ENCODE results near the gene GTPBP3.
"Not testable (repeated sequence)": the region's sequence is repeated elsewhere in the genome, so short reads cannot be mapped to it uniquely, and the experiment has no call there.

The GTPBP3 gene

GRCh38 chr19:17336872-17337674 is at the start of gene GTPBP3:
TSS of gene GTPBP3 (plus strand) at chr19:17337553. CDS start at chr19:17337612, 59 bp downstream.
- Histone ChIP-seq H3K27me3 (ENCODE audit: control insufficient read depth, insufficient read depth, low read length) (no peaks in the 10 kb centered on the region), H3K4me3 (ENCODE audit: low read depth, low read length) (peak within 1 kb of the TSS; percentile 93), H3K4me1 (ENCODE audit: control insufficient read depth, insufficient read depth, low read length) (peaks cover 9% of the 10 kb centered on the region; the same call in 1 of the 2 replicates)

GRCh38 chr19:17289489-17289888 is 47.9 kb upstream of the GTPBP3 start:
- H3K27ac ChIP-seq (ENCODE audit: low read depth, low read length): no peak overlapping the region
- H3K36me3 ChIP-seq (ENCODE audit: control insufficient read depth, insufficient read depth, low read length): peaks cover 15% of the 10 kb centered on the region
- peak overlapping the region; percentile 19; the same call in 1 of the 2 replicates for H3K4me3 ChIP-seq (ENCODE audit: low read depth, low read length)
- no peaks in the 10 kb centered on the region for H3K27me3 ChIP-seq (ENCODE audit: control insufficient read depth, insufficient read depth, low read length)
- no peaks in the 10 kb centered on the region for H3K9me3 ChIP-seq (ENCODE audit: control insufficient read depth, insufficient read depth, low read length)
- H3K4me1 ChIP-seq (ENCODE audit: control insufficient read depth, insufficient read depth, low read length): peaks cover 3% of the 10 kb centered on the region; the same call in 1 of the 2 replicates
- no peak overlapping the region for H3K9ac ChIP-seq (ENCODE audit: low read depth, low read length)

More at GRCh38 chr19:17336872-17337674, at the start of gene GTPBP3:
- Histone ChIP-seq H3K9me3 (ENCODE audit: control insufficient read depth, insufficient read depth, low read length) (no peaks in the 10 kb centered on the region), H3K36me3 (ENCODE audit: control insufficient read depth, insufficient read depth, low read length) (peaks cover 11% of the 10 kb centered on the region), H3K27ac (ENCODE audit: low read depth, low read length) (peak within 1 kb of the TSS; percentile 90), H3K9ac (ENCODE audit: low read depth, low read length) (peak within 1 kb of the TSS; percentile 81)

DNA sequence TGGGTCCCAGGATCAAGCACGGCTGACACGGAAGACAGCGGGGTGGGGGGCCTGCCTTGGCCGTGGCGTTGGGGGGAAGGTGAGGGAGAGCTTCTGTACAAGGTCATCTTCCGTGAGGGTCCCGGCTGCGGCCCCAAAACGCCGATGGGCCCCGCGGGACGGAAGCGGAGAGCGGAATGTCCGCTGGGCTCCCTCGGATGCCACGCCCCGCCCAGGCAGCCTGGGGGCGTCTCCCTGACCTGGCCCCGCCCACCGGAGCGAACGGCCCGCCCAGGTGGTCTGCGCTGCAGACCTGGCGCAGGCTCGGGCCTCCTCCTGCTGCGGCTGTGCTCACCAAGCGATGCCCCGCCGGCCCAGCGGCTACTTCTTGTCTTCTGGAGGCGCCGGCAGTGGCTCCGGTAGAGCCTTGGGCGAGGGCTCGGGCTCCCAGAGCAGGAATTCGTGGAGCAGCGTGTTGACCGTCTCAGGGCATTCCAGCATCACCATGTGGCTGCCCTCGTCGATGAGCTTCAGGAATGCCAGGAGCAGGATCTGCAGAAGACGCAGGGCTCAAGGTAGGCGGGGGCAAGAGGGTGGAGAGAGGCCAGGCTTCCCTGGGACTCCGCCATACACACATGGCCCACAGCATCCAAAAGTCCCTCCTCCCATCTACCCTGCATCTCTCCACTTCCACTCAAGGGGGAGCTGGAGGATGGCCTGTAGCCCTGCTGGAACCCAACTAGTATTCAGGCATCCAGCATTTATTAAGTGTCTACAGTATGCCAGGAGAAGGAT is 44.9 kb upstream of the GTPBP3 start:
- Histone ChIP-seq H3K9ac (ENCODE audit: low read depth, low read length) (peak overlapping the region; percentile 73), H3K9me3 (ENCODE audit: control insufficient read depth, insufficient read depth, low read length) (no peaks in the 10 kb centered on the region), H3K27me3 (ENCODE audit: control insufficient read depth, insufficient read depth, low read length) (no peaks in the 10 kb centered on the region), H3K27ac (ENCODE audit: low read depth, low read length) (peak overlapping the region; percentile 94), H3K4me3 (ENCODE audit: low read depth, low read length) (peak overlapping the region; percentile 66), H3K4me1 (ENCODE audit: control insufficient read depth, insufficient read depth, low read length) (peaks cover 3% of the 10 kb centered on the region; the same call in 1 of the 2 replicates), H3K36me3 (ENCODE audit: control insufficient read depth, insufficient read depth, low read length) (peaks cover 12% of the 10 kb centered on the region; the same call in 1 of the 2 replicates)

DNA sequence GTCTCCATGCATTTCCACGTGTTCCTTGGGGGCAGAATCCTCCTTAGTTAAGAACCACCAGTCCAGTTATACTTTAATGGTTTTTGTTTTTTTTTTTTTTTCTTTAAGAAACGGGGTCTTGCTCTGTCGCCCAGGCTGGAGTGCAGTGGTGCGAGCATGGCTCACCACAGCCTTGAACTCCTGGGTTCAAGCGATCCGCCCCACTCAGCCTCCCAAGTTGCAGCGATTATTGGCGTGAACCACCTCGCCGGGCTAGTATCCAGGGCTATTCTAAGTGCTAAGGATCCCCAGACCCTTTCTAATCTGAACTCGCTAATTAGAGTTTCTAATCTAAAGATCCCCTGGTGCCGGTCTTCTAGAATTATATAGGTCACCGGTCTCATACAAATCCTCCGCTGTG is 43.7 kb upstream of the GTPBP3 start:
- H3K4me3 ChIP-seq (ENCODE audit: low read depth, low read length): no peak overlapping the region
- no peak overlapping the region for H3K27ac ChIP-seq (ENCODE audit: low read depth, low read length)
- H3K9me3 ChIP-seq (ENCODE audit: control insufficient read depth, insufficient read depth, low read length): peaks cover 5% of the 10 kb centered on the region; the same call in 1 of the 2 replicates
- peaks cover 19% of the 10 kb centered on the region for H3K36me3 ChIP-seq (ENCODE audit: control insufficient read depth, insufficient read depth, low read length)
- no peak overlapping the region for H3K9ac ChIP-seq (ENCODE audit: low read depth, low read length)
- peaks cover 3% of the 10 kb centered on the region; the same call in 1 of the 2 replicates for H3K4me1 ChIP-seq (ENCODE audit: control insufficient read depth, insufficient read depth, low read length)
- H3K27me3 ChIP-seq (ENCODE audit: control insufficient read depth, insufficient read depth, low read length): no peaks in the 10 kb centered on the region

DNA sequence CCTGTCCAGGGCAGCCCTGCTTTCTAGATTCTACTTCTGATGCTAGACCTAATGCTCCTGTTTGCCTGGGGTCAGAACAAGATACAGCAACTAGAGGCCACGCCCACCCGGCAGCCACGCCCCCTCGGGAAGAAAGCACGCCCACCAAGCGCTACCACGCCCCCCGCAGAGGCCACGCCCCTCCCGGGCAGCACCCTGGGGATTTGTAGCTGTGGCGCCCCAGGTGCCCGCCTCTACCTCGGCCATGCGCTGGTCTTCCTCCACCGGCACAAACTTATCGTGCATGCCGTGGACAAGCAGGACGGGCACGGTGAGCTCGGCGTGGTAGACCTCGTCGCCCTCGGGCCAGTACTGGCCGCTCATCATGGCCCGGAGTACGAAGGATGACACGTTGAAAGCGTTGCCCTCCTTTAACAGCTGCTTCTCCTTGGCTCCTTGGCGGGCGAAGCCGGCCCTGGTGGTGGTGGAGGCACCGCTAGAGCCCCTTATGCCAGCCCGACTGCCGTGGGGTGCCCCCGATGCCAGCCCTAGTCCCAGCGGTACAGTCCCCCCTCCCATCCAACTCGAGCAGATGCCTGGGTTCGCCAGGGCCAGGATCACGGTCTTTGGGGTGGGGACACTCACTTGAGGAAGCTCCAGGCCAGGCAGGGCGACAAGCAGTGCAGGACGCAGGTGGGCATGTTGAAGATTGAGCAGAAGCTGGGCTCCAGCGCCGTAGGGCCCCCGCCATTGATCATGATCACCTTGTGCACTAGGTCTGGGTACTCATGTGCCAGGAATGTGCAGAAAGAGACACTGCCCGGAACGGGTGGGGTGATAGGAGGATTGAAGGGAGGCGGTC is 43.1 kb upstream of the GTPBP3 start:
- no peak overlapping the region for H3K9ac ChIP-seq (ENCODE audit: low read depth, low read length)
- peaks cover 5% of the 10 kb centered on the region; the same call in 1 of the 2 replicates for H3K9me3 ChIP-seq (ENCODE audit: control insufficient read depth, insufficient read depth, low read length)
- peaks cover 23% of the 10 kb centered on the region for H3K36me3 ChIP-seq (ENCODE audit: control insufficient read depth, insufficient read depth, low read length)
- no peaks in the 10 kb centered on the region for H3K27me3 ChIP-seq (ENCODE audit: control insufficient read depth, insufficient read depth, low read length)
- H3K4me1 ChIP-seq (ENCODE audit: control insufficient read depth, insufficient read depth, low read length): peaks cover 3% of the 10 kb centered on the region; the same call in 1 of the 2 replicates
- H3K27ac ChIP-seq (ENCODE audit: low read depth, low read length): no peak overlapping the region
- H3K4me3 ChIP-seq (ENCODE audit: low read depth, low read length): no peak overlapping the region; the same call in 1 of the 2 replicates

- not testable (repeated sequence) for H3K27me3 ChIP-seq (ENCODE audit: control insufficient read depth, insufficient read depth, low read length); H3K9me3 ChIP-seq (ENCODE audit: control insufficient read depth, insufficient read depth, low read length); H3K4me3 ChIP-seq (ENCODE audit: low read depth, low read length); H3K27ac ChIP-seq (ENCODE audit: low read depth, low read length); H3K9ac ChIP-seq (ENCODE audit: low read depth, low read length); H3K4me1 ChIP-seq (ENCODE audit: control insufficient read depth, insufficient read depth, low read length)
- H3K36me3 ChIP-seq (ENCODE audit: control insufficient read depth, insufficient read depth, low read length): peaks cover 23% of the 10 kb centered on the region
Measured at GRCh38 chr19:17295551-17295950, 41.8 kb upstream of the GTPBP3 start.

DNA sequence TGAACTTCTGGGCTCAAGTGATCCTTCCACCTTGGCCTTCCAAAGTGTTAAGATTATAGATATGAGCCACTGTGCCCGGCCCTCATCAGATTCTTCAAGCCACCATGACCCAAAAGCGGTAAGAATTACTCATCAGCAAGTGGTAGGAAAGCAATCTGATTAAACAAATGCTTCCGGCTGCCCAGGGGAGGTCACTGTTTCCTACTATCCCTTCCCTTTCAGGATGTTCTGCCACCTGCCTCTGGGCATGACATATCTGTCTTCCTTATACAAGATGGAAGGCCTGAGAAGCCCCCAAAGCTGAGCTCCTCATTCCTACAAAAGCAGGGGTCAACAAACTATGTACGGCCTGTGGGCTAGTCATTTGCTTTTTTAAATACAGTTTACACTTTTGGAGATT is 41.1 kb upstream of the GTPBP3 start:
- Histone ChIP-seq H3K4me1 (ENCODE audit: control insufficient read depth, insufficient read depth, low read length) (peaks cover 3% of the 10 kb centered on the region; the same call in 1 of the 2 replicates), H3K9ac (ENCODE audit: low read depth, low read length) (no peak overlapping the region), H3K9me3 (ENCODE audit: control insufficient read depth, insufficient read depth, low read length) (peaks cover 5% of the 10 kb centered on the region; the same call in 1 of the 2 replicates), H3K27me3 (ENCODE audit: control insufficient read depth, insufficient read depth, low read length) (no peaks in the 10 kb centered on the region), H3K4me3 (ENCODE audit: low read depth, low read length) (no peak overlapping the region), H3K27ac (ENCODE audit: low read depth, low read length) (no peak overlapping the region), H3K36me3 (ENCODE audit: control insufficient read depth, insufficient read depth, low read length) (peaks cover 28% of the 10 kb centered on the region)

DNA sequence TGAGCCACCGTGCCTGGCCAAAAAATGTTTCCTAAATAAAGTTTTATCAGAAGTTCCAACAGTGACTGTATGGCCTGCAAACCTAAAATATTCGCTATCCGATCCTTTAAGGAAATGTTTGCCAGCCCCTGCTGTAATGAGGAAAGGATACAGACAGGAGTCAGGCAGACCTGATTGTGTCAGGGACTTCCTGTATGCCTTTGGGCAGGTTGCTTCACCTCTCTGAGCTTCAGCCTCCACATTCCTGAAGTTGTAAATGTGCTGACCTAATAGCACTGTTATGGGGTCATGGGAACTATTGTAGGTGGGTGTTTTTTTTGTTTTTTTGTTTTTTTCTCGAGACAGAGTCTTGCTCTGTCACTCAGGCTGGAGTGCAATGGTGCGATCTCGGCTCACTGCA is 40.4 kb upstream of the GTPBP3 start:
- Histone ChIP-seq H3K27ac (ENCODE audit: low read depth, low read length) (no peak overlapping the region), H3K27me3 (ENCODE audit: control insufficient read depth, insufficient read depth, low read length) (no peaks in the 10 kb centered on the region), H3K4me1 (ENCODE audit: control insufficient read depth, insufficient read depth, low read length) (peaks cover 5% of the 10 kb centered on the region), H3K9ac (ENCODE audit: low read depth, low read length) (no peak overlapping the region), H3K36me3 (ENCODE audit: control insufficient read depth, insufficient read depth, low read length) (peaks cover 32% of the 10 kb centered on the region), H3K4me3 (ENCODE audit: low read depth, low read length) (no peak overlapping the region), H3K9me3 (ENCODE audit: control insufficient read depth, insufficient read depth, low read length) (peaks cover 5% of the 10 kb centered on the region; the same call in 1 of the 2 replicates)

- Histone ChIP-seq H3K27me3 (ENCODE audit: control insufficient read depth, insufficient read depth, low read length) (no peaks in the 10 kb centered on the region), H3K4me1 (ENCODE audit: control insufficient read depth, insufficient read depth, low read length) (peaks cover 20% of the 10 kb centered on the region), H3K9me3 (ENCODE audit: control insufficient read depth, insufficient read depth, low read length) (peaks cover 5% of the 10 kb centered on the region; the same call in 1 of the 2 replicates), H3K9ac (ENCODE audit: low read depth, low read length) (no peak overlapping the region), H3K36me3 (ENCODE audit: control insufficient read depth, insufficient read depth, low read length) (peaks cover 29% of the 10 kb centered on the region), H3K27ac (ENCODE audit: low read depth, low read length) (no peak overlapping the region), H3K4me3 (ENCODE audit: low read depth, low read length) (no peak overlapping the region)
Measured at GRCh38 chr19:17300992-17301619, 36.2 kb upstream of the GTPBP3 start.

Measured in HUES48 (cell line).